Measurements from ENCODE around the gene TMEM156. TPM values are rescaled to one million over a fixed set of nuclear protein-coding genes. Genes with fewer than 3 reads are reported as not detected.

Gene TMEM156
- polyA plus RNA-seq, 3 donors: 0.31 to 1.1 (median 0.43) TPM

DNA sequence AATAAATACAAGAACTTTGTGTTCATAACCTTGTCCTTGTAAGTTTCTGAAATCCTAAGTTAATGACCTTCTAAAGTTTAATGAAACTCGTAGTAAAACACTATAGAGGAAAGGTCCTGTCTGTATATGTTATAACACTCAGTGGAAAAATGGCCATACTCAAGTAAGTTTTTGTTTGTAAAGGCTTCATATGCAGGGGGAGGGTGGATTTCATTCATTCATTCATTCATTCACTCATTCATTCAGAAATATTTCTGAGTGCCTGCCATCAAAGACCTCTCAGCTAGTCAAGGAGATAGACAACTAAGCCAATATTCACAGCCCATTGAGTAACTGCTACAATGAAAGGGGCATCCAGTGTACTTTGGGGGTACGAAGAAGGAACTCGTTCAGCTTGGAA lies 6.9 kb upstream of the TMEM156 start:
- intact Hi-C loops (cut with micrococcal nuclease): no loop called here
- H3K27me3 ChIP-seq (ENCODE audit: control insufficient read depth in 2 of 2, insufficient read depth in 2 of 2, low read length in 2 of 2): no peaks in the 10 kb centered on the region
- H4K20me1 ChIP-seq (ENCODE audit: insufficient read depth, low read length): no peaks in the 10 kb centered on the region
- H3K27ac ChIP-seq (ENCODE audit: low read depth in 1 of 2, low read length in 2 of 2): no peak overlapping the region
- H3K9ac ChIP-seq (ENCODE audit: insufficient read depth, low read length, poor library complexity, severe bottlenecking): no peak overlapping the region
- H2AFZ ChIP-seq (ENCODE audit: insufficient read depth, low read depth, low read length, poor library complexity, severe bottlenecking): no peak overlapping the region
- H3K4me2 ChIP-seq (replicated peaks; ENCODE audit: extremely low read depth, low read length, poor library complexity, severe bottlenecking): no peak overlapping the region
- H3K4me1 Mint-ChIP-seq: peaks cover 25% of the 10 kb centered on the region
- H3K27me3 Mint-ChIP-seq (ENCODE audit: low read depth in 3 of 3): no peaks in the 10 kb centered on the region
- no peaks in the 10 kb centered on the region for H3K9me3 ChIP-seq (replicated peaks in 1 of 2; ENCODE audit: control insufficient read depth in 1 of 2, insufficient read depth in 1 of 2, low read length in 2 of 2)
- no peaks in the 10 kb centered on the region for H3K36me3 ChIP-seq (replicated peaks in 1 of 2; ENCODE audit: control insufficient read depth in 1 of 2, insufficient read depth in 2 of 2, low read length in 2 of 2)
- no peaks in the 10 kb centered on the region for H3K9me3 Mint-ChIP-seq
- no peak overlapping the region for H3K4me3 ChIP-seq (replicated peaks in 1 of 3; ENCODE audit: low read depth in 2 of 3, low read length in 3 of 3)
- no peak overlapping the region for H3K4me3 Mint-ChIP-seq
- no peak overlapping the region for H3K27ac Mint-ChIP-seq
- DNase-seq: no peak
- TF ChIP-seq, protein P1, sequence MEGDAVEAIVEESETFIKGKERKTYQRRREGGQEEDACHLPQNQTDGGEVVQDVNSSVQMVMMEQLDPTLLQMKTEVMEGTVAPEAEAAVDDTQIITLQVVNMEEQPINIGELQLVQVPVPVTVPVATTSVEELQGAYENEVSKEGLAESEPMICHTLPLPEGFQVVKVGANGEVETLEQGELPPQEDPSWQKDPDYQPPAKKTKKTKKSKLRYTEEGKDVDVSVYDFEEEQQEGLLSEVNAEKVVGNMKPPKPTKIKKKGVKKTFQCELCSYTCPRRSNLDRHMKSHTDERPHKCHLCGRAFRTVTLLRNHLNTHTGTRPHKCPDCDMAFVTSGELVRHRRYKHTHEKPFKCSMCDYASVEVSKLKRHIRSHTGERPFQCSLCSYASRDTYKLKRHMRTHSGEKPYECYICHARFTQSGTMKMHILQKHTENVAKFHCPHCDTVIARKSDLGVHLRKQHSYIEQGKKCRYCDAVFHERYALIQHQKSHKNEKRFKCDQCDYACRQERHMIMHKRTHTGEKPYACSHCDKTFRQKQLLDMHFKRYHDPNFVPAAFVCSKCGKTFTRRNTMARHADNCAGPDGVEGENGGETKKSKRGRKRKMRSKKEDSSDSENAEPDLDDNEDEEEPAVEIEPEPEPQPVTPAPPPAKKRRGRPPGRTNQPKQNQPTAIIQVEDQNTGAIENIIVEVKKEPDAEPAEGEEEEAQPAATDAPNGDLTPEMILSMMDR (IDR thresholded peaks at IDR 0.05): no peak
- H3K4me1 ChIP-seq (ENCODE audit: control insufficient read depth in 1 of 2, insufficient read depth in 2 of 2, low read length in 2 of 2): peaks cover 18 to 19% of the 10 kb centered on the region in 2 donors
- WGBS (ENCODE audit: insufficient coverage): 92% methylated on average over 2 of the region's 3 CpGs
- H3K79me2 ChIP-seq (ENCODE audit: insufficient read depth, low read length): no peaks in the 10 kb centered on the region
- no peaks in the 10 kb centered on the region for H3K36me3 Mint-ChIP-seq

DNA sequence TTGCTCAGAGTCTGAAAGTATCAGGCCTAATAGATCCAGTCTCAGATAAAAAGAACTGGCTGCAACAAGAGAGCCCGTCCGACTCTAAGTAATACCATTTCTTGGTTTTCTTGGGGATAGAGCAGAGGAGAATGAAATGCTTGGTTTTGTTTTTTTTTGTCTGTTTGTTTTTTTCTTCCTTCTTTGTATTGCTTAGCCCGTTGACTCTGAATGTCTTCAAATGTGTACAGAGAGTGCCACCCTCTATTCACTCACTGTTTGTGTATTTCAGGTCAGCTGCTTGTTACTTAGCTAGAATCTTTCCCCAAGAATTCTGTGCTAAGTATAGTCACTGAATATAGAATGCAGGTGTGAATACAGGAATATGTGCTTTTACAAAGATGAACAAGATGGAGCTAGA lies 5.7 kb upstream of the TMEM156 start:
- Mint-ChIP-seq H3K4me3 (no peak overlapping the region), H3K36me3 (no peaks in the 10 kb centered on the region), H3K4me1 (peaks cover 15% of the 10 kb centered on the region), H3K27ac (no peak overlapping the region), H3K9me3 (no peaks in the 10 kb centered on the region), H3K27me3 (ENCODE audit: low read depth in 3 of 3) (no peaks in the 10 kb centered on the region)
- Histone ChIP-seq H3K36me3 (replicated peaks in 1 of 2; ENCODE audit: control insufficient read depth in 1 of 2, insufficient read depth in 2 of 2, low read length in 2 of 2) (no peaks in the 10 kb centered on the region), H3K27me3 (ENCODE audit: control insufficient read depth in 2 of 2, insufficient read depth in 2 of 2, low read length in 2 of 2) (no peaks in the 10 kb centered on the region), H3K9ac (ENCODE audit: insufficient read depth, low read length, poor library complexity, severe bottlenecking) (no peak overlapping the region), H3K27ac (ENCODE audit: low read depth in 1 of 2, low read length in 2 of 2) (no peak overlapping the region), H2AFZ (ENCODE audit: insufficient read depth, low read depth, low read length, poor library complexity, severe bottlenecking) (no peak overlapping the region), H4K20me1 (ENCODE audit: insufficient read depth, low read length) (no peaks in the 10 kb centered on the region), H3K4me2 (replicated peaks; ENCODE audit: extremely low read depth, low read length, poor library complexity, severe bottlenecking) (no peak overlapping the region), H3K4me1 (ENCODE audit: control insufficient read depth in 1 of 2, insufficient read depth in 2 of 2, low read length in 2 of 2) (peaks cover 6 to 9% of the 10 kb centered on the region in 2 donors), H3K79me2 (ENCODE audit: insufficient read depth, low read length) (no peaks in the 10 kb centered on the region), H3K4me3 (replicated peaks in 1 of 3; ENCODE audit: low read depth in 2 of 3, low read length in 3 of 3) (no peak overlapping the region), H3K9me3 (replicated peaks in 1 of 2; ENCODE audit: control insufficient read depth in 1 of 2, insufficient read depth in 1 of 2, low read length in 2 of 2) (no peaks in the 10 kb centered on the region)
- intact Hi-C loops (cut with micrococcal nuclease): no loop called here
- DNase-seq: no peak
- TF ChIP-seq, protein P1 (IDR thresholded peaks at IDR 0.05): no peak
- WGBS (ENCODE audit: insufficient coverage): no CpG with 5 or more reads among the region's 3 CpGs

Data from CD14-positive monocyte (primary cell).